ENCODE results near the gene SPG7. TPM values are rescaled to one million over a fixed set of nuclear protein-coding genes. Genes with fewer than 3 reads are reported as not detected.
A peak's percentile ranks its signal among the peaks of the same experiment; 100 is the strongest.

SPG7 gene
- total and polyA plus RNA-seq, 2 of the 4 experiments (the other 2 are of a cell fraction), result 94.6 to 96.8 TPM

DNA sequence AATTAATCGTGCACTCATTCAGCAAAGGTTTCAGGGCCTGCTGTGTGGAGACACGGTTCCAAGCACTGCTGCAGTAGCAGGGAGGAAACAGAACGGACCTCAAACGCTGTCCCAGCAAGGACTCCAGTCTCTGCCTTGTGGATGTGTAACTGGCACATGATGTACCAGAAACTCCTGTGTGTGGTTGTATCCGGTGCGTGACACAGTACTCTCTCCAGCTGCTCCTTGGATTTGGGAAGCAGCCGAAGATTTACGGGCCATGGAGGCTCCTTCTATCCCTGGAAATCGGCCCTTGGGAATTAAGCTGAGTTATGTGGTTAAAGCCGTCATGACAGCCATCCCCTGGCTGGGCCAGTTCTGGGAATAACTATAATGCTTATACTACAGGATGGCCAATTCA, 9.4 kb upstream of the SPG7 start:
- Histone ChIP-seq H2AK9ac (replicated peaks; ENCODE audit: low read depth, low read length, poor library complexity) (peak overlapping the region; percentile 65), H2BK120ac (ENCODE audit: low read depth, low read length) (no peak overlapping the region), H4K5ac (ENCODE audit: low read depth, low read length) (no peak overlapping the region), H3K4ac (ENCODE audit: low read depth, low read length) (no peak overlapping the region), H4K20me1 (ENCODE audit: insufficient read depth, low read length) (peaks cover 9% of the 10 kb centered on the region), H2BK5ac (ENCODE audit: low read depth, low read length, poor library complexity, severe bottlenecking) (no peak overlapping the region), H2AK5ac (ENCODE audit: low read depth, low read length) (no peak overlapping the region; the same call in 1 of the 2 replicates), H3K4me2 (ENCODE audit: low read depth, low read length) (no peak overlapping the region), H3K9me1 (ENCODE audit: insufficient read depth, low read length) (peaks cover 5% of the 10 kb centered on the region; the same call in 1 of the 2 replicates), H3K18ac (ENCODE audit: low read depth, low read length) (no peak overlapping the region), H3K23ac (ENCODE audit: low read depth, low read length) (no peak overlapping the region), H3K27ac (ENCODE audit: insufficient read depth, low read length) (no peak overlapping the region), H3K27me3 (ENCODE audit: control insufficient read depth, insufficient read depth, low read length) (no peaks in the 10 kb centered on the region), H3K4me3 (ENCODE audit: insufficient read depth, low read depth, low read length) (no peak overlapping the region), H4K91ac (ENCODE audit: insufficient read depth, low read depth, low read length) (no peak overlapping the region), H2AFZ (replicated peaks; ENCODE audit: low read length, poor library complexity) (no peak overlapping the region), H2BK20ac (ENCODE audit: low read depth, low read length) (no peak overlapping the region), H3K9me3 (ENCODE audit: control insufficient read depth, insufficient read depth, low read length) (no peaks in the 10 kb centered on the region), H2BK15ac (ENCODE audit: low read depth, low read length) (no peak overlapping the region), H3K9ac (ENCODE audit: low read depth, low read length) (no peak overlapping the region), H4K8ac (ENCODE audit: low read depth in 2 of 2, low read length in 2 of 2) (no peak overlapping the region), H3K36me3 (ENCODE audit: control insufficient read depth, insufficient read depth, low read length) (peaks cover 4% of the 10 kb centered on the region), H3K56ac (ENCODE audit: extremely low read depth, insufficient read depth, low read length) (no peak overlapping the region), H3K79me1 (ENCODE audit: low read depth in 1 of 2, low read length in 2 of 2) (peaks cover 13 to 29% of the 10 kb centered on the region in 2 experiments), H3K14ac (replicated peaks; ENCODE audit: low read depth, low read length) (no peak overlapping the region), H3K4me1 (ENCODE audit: control insufficient read depth, insufficient read depth, low read length) (peaks cover 3% of the 10 kb centered on the region; the same call in 1 of the 2 replicates)
- intact Hi-C loops (cut with micrococcal nuclease) (no loop called here), in situ Hi-C loops (cut with MboI; ENCODE audit: low sequenced_read_pairs) (no loop called here), dilution Hi-C loops (cut with HindIII; ENCODE audit: low sequenced_read_pairs, unreplicated experiment) (no loop called here)
- POLR2A ChIA-PET (ENCODE audit: unreplicated experiment), result no interaction called here
- CTCF ChIA-PET, result no interaction called here
- BruUV-seq (replicated peaks), result no TSS peak
- WGBS, 2 experiments (ENCODE audit: extremely low coverage in 2 of 2, insufficient read length in 1 of 2), result 93% methylated on average over 3 of the region's 10 CpGs; no CpG with 5 or more reads in 1 of the 2 experiments
- no peak for DNase-seq
- no peak for ATAC-seq (ENCODE audit: low read depth)
- TF ChIP-seq, protein P1, sequence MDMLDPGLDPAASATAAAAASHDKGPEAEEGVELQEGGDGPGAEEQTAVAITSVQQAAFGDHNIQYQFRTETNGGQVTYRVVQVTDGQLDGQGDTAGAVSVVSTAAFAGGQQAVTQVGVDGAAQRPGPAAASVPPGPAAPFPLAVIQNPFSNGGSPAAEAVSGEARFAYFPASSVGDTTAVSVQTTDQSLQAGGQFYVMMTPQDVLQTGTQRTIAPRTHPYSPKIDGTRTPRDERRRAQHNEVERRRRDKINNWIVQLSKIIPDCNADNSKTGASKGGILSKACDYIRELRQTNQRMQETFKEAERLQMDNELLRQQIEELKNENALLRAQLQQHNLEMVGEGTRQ (IDR thresholded peaks at IDR 0.05; ENCODE audit: low read depth, low read length), result no peak
- no peak for TF ChIP-seq MAZ (IDR thresholded peaks at IDR 0.05; ENCODE audit: borderline replicate concordance, low read depth, low read length)

Data from IMR-90 (cell line).